ENCODE measurements around the gene SPATA19.

SPATA19 gene

GRCh38 chr11:133835593-133836548 lies 9.4 kb downstream of the SPATA19 start:
- no peak for DNase-seq (ENCODE audit: low read depth)

- DNase-seq (ENCODE audit: low read depth): no peak
These were observed 10.4 kb downstream of the SPATA19 start for GRCh38 chr11:133834682-133835592.

- no peak for DNase-seq (ENCODE audit: low read depth)
These were observed 11.2 kb downstream of the SPATA19 start for GRCh38 chr11:133833898-133834681.

GRCh38 chr11:133832991-133833897 lies 12.1 kb downstream of the SPATA19 start:
- DNase-seq (ENCODE audit: low read depth): no peak

GRCh38 chr11:133832096-133832990 lies 13.0 kb downstream of the SPATA19 start:
- DNase-seq (ENCODE audit: low read depth): no peak

GRCh38 chr11:133830931-133831907 lies 14.1 kb downstream of the SPATA19 start:
- no peak for DNase-seq (ENCODE audit: low read depth)

GRCh38 chr11:133829566-133829965 lies 15.7 kb downstream of the SPATA19 start:
- DNase-seq (ENCODE audit: low read depth): no peak

- no peak for DNase-seq (ENCODE audit: low read depth)
These were observed 16.4 kb downstream of the SPATA19 start for GRCh38 chr11:133828871-133829270.

GRCh38 chr11:133827556-133827955 lies 17.8 kb downstream of the SPATA19 start:
- DNase-seq (ENCODE audit: low read depth): no peak

GRCh38 chr11:133826866-133827265 lies 18.4 kb downstream of the SPATA19 start:
- no peak for DNase-seq (ENCODE audit: low read depth)

- DNase-seq (ENCODE audit: low read depth): no peak
These were observed 19.6 kb downstream of the SPATA19 start for GRCh38 chr11:133825666-133826065.

GRCh38 chr11:133825156-133825555 lies 20.2 kb downstream of the SPATA19 start:
- DNase-seq (ENCODE audit: low read depth): no peak

- no peak for DNase-seq (ENCODE audit: low read depth)
These were observed 20.7 kb downstream of the SPATA19 start for GRCh38 chr11:133824593-133824992.

- DNase-seq (ENCODE audit: low read depth): no peak
These were observed 21.7 kb downstream of the SPATA19 start for GRCh38 chr11:133823614-133824013.

GRCh38 chr11:133823211-133823610 lies 22.1 kb downstream of the SPATA19 start:
- DNase-seq (ENCODE audit: low read depth): no peak

GRCh38 chr11:133821776-133822175 lies 23.5 kb downstream of the SPATA19 start:
- DNase-seq (ENCODE audit: low read depth): no peak

- no peak for DNase-seq (ENCODE audit: low read depth)
These were observed 25.5 kb downstream of the SPATA19 start for GRCh38 chr11:133819746-133820315.

- DNase-seq (ENCODE audit: low read depth): no peak
These were observed 26.2 kb downstream of the SPATA19 start for GRCh38 chr11:133819114-133819513.
